ENCODE results near the gene MX1.

DNA sequence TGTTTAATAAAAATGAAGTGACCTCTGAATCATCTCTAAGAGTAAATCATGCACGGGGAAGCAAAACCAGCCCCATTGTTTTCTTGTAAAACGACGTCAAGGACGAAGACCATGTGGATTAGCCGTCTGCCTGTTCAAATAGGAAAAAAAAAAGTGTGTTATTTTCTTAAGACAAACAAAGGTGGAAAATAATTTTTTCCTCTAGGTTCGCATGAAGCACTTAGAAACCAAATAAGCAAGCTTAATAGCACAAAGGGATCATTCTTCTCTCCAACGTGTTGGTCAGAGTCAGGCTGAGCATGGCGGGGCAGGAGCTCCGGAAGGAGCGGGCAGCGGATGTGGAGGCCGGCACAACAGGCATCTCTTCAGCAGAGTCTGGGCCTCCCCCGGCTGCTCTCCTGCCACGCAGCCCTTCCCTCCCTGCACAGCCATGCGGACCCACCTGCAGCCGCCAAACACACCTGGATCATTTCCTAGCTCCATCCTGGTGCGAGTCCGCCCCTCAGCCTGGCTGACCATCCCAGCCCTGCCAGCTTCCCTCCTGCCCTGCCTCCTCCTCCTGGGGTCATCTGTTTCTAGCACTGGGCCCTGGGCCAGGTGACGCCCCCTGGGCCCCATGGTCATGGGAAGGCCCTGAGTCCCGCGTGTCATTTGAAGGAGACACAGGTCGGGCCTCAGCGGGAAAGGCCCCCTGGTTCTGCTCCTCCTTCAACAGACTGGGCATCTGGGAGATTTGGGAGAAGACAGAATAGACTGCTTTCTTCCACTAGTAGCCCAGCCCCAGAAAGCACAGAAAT lies 40.2 kb downstream of the MX1 start:
- TF ChIP-seq, protein P1, sequence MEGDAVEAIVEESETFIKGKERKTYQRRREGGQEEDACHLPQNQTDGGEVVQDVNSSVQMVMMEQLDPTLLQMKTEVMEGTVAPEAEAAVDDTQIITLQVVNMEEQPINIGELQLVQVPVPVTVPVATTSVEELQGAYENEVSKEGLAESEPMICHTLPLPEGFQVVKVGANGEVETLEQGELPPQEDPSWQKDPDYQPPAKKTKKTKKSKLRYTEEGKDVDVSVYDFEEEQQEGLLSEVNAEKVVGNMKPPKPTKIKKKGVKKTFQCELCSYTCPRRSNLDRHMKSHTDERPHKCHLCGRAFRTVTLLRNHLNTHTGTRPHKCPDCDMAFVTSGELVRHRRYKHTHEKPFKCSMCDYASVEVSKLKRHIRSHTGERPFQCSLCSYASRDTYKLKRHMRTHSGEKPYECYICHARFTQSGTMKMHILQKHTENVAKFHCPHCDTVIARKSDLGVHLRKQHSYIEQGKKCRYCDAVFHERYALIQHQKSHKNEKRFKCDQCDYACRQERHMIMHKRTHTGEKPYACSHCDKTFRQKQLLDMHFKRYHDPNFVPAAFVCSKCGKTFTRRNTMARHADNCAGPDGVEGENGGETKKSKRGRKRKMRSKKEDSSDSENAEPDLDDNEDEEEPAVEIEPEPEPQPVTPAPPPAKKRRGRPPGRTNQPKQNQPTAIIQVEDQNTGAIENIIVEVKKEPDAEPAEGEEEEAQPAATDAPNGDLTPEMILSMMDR (IDR thresholded peaks at IDR 0.05) = no peak
- no peak for TF ChIP-seq POLR2A (IDR thresholded peaks at IDR 0.05)

All from tibial nerve (tissue), 3 donors.